GM18508 (cell line): ENCODE data around the gene MIP.
"Not testable (repeated sequence)": the region's sequence is repeated elsewhere in the genome, so short reads cannot be mapped to it uniquely, and the experiment has no call there.

Experiments
- ATAC-seq: cut with Tn5 transposase; IDR thresholded peaks from one replicate; pipeline ENCODE4 v1.9.1; 2021; ENCODE audit warnings: moderate number of reproducible peaks; ENCODE audit not compliant: insufficient read depth, unreplicated experiment

The MIP gene

GRCh38 chr12:56468216-56469006 is 14.0 kb upstream of the MIP start, which contains the start of gene SPRYD4:
Gene SPRYD4, plus strand, starts transcription at chr12:56468578. Its CDS starts 14 bp downstream, at chr12:56468592.
- no peak for ATAC-seq

GRCh38 chr12:56462565-56462964 is 8.1 kb upstream of the MIP start:
- ATAC-seq: no peak

GRCh38 chr12:56461235-56462159 is 7.0 kb upstream of the MIP start:
- no peak for ATAC-seq

- ATAC-seq: no peak
Measured at GRCh38 chr12:56457817-56458216, 3.4 kb upstream of the MIP start.

- ATAC-seq: no peak
Measured at GRCh38 chr12:56451147-56451546, 3.3 kb downstream of the MIP start.

- no peak for ATAC-seq
Measured at GRCh38 chr12:56450241-56450640, 4.2 kb downstream of the MIP start.

- no peak for ATAC-seq
Measured at GRCh38 chr12:56449622-56449984, 4.9 kb downstream of the MIP start.

GRCh38 chr12:56448860-56449621 is 5.4 kb downstream of the MIP start, which contains the start of gene TIMELESS:
Gene TIMELESS, minus strand, starts transcription at chr12:56449426. Its CDS starts 15,256 bp downstream, at chr12:56434170.
- peak; percentile 50 for ATAC-seq

GRCh38 chr12:56443208-56443607 is 11.2 kb downstream of the MIP start:
- ATAC-seq: not testable (repeated sequence)

GRCh38 chr12:56437430-56438176 is 16.9 kb downstream of the MIP start:
- no peak for ATAC-seq

GRCh38 chr12:56434828-56435227 is 19.6 kb downstream of the MIP start:
- ATAC-seq: no peak

- ATAC-seq: no peak
Measured at GRCh38 chr12:56431850-56432249, 22.6 kb downstream of the MIP start.

- no peak for ATAC-seq
Measured at GRCh38 chr12:56431288-56431687, 23.2 kb downstream of the MIP start.

- ATAC-seq: no peak
Measured at GRCh38 chr12:56425940-56426438, 28.5 kb downstream of the MIP start.

- no peak for ATAC-seq
Measured at GRCh38 chr12:56425193-56425592, 29.3 kb downstream of the MIP start.

- no peak for ATAC-seq
Measured at GRCh38 chr12:56420411-56420810, 34.0 kb downstream of the MIP start.

- ATAC-seq: no peak
Measured at GRCh38 chr12:56417739-56418138, 36.7 kb downstream of the MIP start.

- no peak for ATAC-seq
Measured at GRCh38 chr12:56414401-56414800, 40.1 kb downstream of the MIP start.

- no peak for ATAC-seq
Measured at GRCh38 chr12:56413392-56413791, 41.1 kb downstream of the MIP start.
